Activated CD4-positive, alpha-beta memory T cell treated with anti-CD3 and anti-CD28 coated beads, Interleukin-2, amount 10 ng/mL, durations not matched to agents 7 days and 5 days (primary cell): ENCODE measurements around the gene USF2. TPM values are rescaled to one million over a fixed set of nuclear protein-coding genes. Genes with fewer than 3 reads are reported as not detected.

Source experiments
- CTCF ChIA-PET: fragments of 350-600 bp; sonication (Branson Sonifier 250); formaldehyde crosslinking; loops from one replicate; lab custom pipeline; 2021; ENCODE audit warnings: antibody characterized with exemption, inconsistent platforms; lab: Charles Lee
- POLR2A ChIA-PET: fragments of 350-600 bp; sonication (Branson Sonifier 250); formaldehyde crosslinking; loops from one replicate; lab custom pipeline; 2021; ENCODE audit warnings: antibody characterized with exemption; lab: Charles Lee
- DNase-seq: peaks from one replicate; pipeline ENCODE4 v3.0.0-alpha.2; 2020
- H3K27ac Mint-ChIP-seq: one replicate; pipeline ENCODE4 v1.8.0; 2021; ENCODE audit warnings: mild to moderate bottlenecking, mixed read lengths
- H3K27me3 Mint-ChIP-seq: one replicate; pipeline ENCODE4 v1.8.0; 2021; ENCODE audit warnings: mixed read lengths
- H3K36me3 Mint-ChIP-seq: one replicate; pipeline ENCODE4 v1.8.0; 2021; ENCODE audit warnings: low read depth, mixed read lengths
- H3K4me1 Mint-ChIP-seq: one replicate; pipeline ENCODE4 v1.8.0; 2021; ENCODE audit warnings: mixed read lengths
- H3K4me3 Mint-ChIP-seq: one replicate; pipeline ENCODE4 v1.8.0; 2021; ENCODE audit warnings: mild to moderate bottlenecking, mixed read lengths
- H3K9me3 Mint-ChIP-seq: one replicate; pipeline ENCODE4 v1.8.0; 2021; ENCODE audit warnings: mixed read lengths
- total RNA-seq, 2 experiments: library from RNA; stranded (reverse); gene quantifications; one replicate each; pipeline ENCODE4 v1.2.3, GENCODE V29; 2021

USF2 gene
- total RNA-seq, 2 experiments from 2014 or later, result 164 to 172 TPM

DNA sequence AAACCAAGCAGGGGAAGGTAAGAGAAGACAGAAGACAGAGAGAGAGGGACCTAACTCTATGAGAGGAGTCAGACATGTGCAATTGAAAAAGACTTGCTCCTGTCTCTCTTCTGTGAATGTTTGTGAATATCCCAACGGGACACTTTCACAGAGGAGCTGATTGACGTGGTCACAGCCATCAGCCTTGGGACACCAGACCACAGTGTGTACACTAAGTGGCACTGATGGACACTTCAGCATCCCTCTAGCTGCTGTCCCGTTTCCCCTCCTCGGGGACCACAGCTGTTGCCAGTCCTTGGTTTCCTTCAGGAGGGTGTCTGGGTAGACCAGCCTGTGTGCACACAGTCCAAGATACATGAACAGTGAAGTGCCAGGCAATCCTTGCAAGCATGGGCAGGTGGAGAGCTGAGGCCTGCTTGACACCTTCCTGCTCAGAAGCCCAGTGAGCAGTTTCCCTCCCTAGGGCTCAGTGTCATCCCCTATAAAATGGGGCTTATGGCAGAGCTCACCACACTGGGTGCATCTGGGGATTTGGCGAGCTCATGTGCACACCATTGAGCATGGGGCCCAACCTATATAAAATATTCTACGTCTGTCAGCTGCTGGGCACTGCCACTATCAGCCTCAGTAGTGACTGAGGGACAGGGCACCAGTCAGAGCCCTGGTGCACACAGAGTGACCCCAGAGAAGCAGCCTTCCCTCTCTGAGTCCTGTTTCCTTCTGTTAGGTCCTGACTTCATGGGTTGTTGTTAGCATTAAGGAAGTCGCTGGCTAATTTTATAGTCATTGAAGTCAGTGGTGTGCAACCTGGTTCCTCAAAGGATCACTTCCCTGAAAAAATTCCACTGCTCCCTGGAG is 4.3 kb upstream of the USF2 start:
- peaks cover 17% of the 10 kb centered on the region for H3K4me1 Mint-ChIP-seq
- H3K27me3 Mint-ChIP-seq, result no peaks in the 10 kb centered on the region
- POLR2A ChIA-PET, result interaction anchor here (1.2 to 5.0 kb wide), 6 partner anchors 13 to 123 kb away, joined by 3 to 28 read pairs (median 4); partner anchors contain the start of gene FXYD5
- peaks cover 17% of the 10 kb centered on the region for H3K36me3 Mint-ChIP-seq
- DNase-seq, result no peak
- peak overlapping the region; percentile 69 for H3K27ac Mint-ChIP-seq
- no peaks in the 10 kb centered on the region for H3K9me3 Mint-ChIP-seq
- CTCF ChIA-PET, result interaction anchor here (1.3 to 1.4 kb wide), 2 partner anchors 63 to 122 kb away, joined by 3 to 6 read pairs; partner anchors contain the start of gene FXYD7
- H3K4me3 Mint-ChIP-seq, result no peak overlapping the region

DNA sequence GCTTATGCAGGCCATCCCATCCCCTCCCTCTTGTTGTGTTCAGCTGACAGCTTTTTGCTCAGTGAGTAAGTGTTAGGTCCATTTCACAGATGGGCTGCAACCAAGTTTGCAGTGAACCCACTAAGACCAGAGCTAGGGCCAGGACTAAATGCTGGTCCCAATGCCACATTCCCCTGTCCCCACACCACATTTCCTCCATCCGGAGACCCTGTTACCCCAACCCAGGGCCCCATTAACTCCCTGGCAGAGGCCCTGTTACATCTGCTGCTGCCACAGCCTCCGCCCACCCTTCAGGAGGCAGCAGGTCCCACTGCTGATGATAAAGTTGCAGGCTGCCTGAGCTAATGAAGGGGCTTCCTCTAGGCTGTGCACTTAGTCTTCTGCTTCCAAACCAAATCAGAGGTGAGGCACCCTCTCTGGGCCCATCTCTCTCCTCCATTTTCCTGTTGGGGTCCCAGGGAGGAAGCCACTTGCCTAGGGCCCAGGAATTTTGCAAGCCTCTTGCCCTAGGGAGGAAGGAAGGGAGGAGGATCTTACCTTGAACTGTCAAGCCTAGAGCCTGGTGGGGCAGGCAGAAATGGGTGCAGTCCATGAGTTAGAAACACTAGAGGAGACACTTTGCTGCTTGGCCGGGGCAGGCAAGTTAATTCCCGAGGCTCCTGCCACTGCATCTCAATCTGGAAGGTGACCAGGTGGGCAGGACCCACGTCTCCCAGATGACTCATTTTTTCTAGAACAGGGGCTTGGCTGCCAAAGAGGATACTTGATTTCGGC is 3.4 kb upstream of the USF2 start:
- DNase-seq, result no peak
- peak overlapping the region; percentile 63 for H3K27ac Mint-ChIP-seq
- peak overlapping the region; percentile 91 for H3K4me3 Mint-ChIP-seq
- H3K4me1 Mint-ChIP-seq, result peaks cover 22% of the 10 kb centered on the region
- no peaks in the 10 kb centered on the region for H3K27me3 Mint-ChIP-seq
- ChIA-PET CTCF (interaction anchor here (1.1 to 1.3 kb wide), 2 partner anchors 30 to 123 kb away, joined by 4 to 6 read pairs; partner anchors contain the start of gene FXYD7), POLR2A (interaction anchor here (1.2 to 5.0 kb wide), 7 partner anchors 14 to 219 kb away, joined by 3 to 28 read pairs (median 4); partner anchors contain the start of gene FXYD5)
- peaks cover 21% of the 10 kb centered on the region for H3K36me3 Mint-ChIP-seq
- H3K9me3 Mint-ChIP-seq, result no peaks in the 10 kb centered on the region

DNA sequence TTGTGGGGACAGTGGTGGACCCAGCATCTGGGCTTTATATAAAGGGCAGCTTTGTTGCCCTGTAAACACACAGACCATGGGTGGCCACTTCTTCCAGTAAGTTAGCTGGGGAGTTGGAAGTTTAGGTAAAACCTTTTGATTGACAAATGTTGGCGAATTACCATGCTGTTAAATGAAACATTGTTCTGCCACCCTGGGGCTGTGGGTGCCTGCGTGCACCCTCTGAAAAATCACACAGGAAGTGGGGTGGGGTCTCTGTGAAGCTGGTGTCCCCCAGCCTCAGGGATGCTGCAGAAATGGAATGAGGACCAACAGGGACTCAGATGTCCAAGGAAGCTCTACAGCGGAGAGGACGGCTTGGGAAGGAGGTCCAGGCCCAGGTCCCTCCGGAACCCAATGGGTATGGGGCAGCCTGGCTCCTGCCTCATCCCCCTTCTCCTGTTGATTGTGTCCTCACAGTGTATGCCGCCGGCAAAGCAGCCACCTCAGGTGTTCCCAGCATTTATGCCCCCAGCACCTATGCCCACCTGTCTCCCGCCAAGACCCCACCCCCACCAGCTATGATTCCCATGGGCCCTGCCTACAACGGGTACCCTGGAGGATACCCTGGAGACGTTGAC is 2.8 kb upstream of the USF2 start:
- peak overlapping the region; percentile 71 for H3K27ac Mint-ChIP-seq
- no peak for DNase-seq
- no peaks in the 10 kb centered on the region for H3K9me3 Mint-ChIP-seq
- H3K36me3 Mint-ChIP-seq, result peaks cover 28% of the 10 kb centered on the region
- H3K27me3 Mint-ChIP-seq, result no peaks in the 10 kb centered on the region
- peak overlapping the region; percentile 91 for H3K4me3 Mint-ChIP-seq
- ChIA-PET CTCF (interaction anchor here (1.1 to 1.3 kb wide), 2 partner anchors 30 to 123 kb away, joined by 4 to 6 read pairs; partner anchors contain the start of gene FXYD7), POLR2A (interaction anchor here (1.2 to 5.0 kb wide), 3 partner anchors 59 to 220 kb away, joined by 3 to 28 read pairs (median 12); partner anchors contain the start of gene FXYD5)
- peaks cover 27% of the 10 kb centered on the region for H3K4me1 Mint-ChIP-seq

DNA sequence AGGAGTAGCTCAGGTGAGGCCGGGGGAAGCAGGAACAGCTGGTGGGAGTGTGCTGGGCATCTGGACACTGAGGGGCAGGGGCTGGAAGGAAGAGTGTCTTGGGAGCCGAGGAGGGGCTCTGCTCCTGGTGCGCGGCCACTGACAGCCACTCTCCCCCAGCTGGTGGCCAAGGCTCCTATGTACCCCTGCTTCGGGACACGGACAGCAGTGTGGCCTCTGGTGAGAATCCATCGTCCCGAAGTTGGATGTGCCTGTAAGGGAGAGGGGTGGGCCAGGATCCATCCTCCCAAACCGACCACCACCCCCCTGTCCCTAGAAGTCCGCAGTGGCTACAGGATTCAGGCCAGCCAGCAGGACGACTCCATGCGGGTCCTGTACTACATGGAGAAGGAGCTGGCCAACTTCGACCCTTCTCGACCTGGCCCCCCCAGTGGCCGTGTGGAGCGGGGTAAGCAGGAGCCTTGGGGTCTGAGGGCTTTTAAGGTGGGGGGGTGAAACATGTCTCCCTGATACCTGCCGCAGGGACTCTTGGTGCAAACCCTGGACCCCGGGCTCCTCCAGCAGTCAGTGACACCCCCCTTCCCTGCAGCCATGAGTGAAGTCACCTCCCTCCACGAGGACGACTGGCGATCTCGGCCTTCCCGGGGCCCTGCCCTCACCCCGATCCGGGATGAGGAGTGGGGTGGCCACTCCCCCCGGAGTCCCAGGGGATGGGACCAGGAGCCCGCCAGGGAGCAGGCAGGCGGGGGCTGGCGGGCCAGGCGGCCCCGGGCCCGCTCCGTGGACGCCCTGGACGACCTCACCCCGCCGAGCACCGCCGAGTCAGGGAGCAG is 2.0 kb upstream of the USF2 start:
- H3K27ac Mint-ChIP-seq, result peak overlapping the region; percentile 88
- peaks cover 35% of the 10 kb centered on the region for H3K36me3 Mint-ChIP-seq
- peaks cover 29% of the 10 kb centered on the region for H3K4me1 Mint-ChIP-seq
- ChIA-PET CTCF (interaction anchor here (1.1 kb wide), 1 partner anchor 31 kb away, joined by 4 read pairs; no protein-coding TSS in a partner anchor), POLR2A (interaction anchor here (0.8 to 5.0 kb wide), 4 partner anchors 55 to 221 kb away, joined by 3 to 28 read pairs (median 8); partner anchors contain the start of gene FXYD5)
- no peaks in the 10 kb centered on the region for H3K9me3 Mint-ChIP-seq
- DNase-seq, result no peak
- peak overlapping the region; percentile 91 for H3K4me3 Mint-ChIP-seq
- H3K27me3 Mint-ChIP-seq, result no peaks in the 10 kb centered on the region

DNA sequence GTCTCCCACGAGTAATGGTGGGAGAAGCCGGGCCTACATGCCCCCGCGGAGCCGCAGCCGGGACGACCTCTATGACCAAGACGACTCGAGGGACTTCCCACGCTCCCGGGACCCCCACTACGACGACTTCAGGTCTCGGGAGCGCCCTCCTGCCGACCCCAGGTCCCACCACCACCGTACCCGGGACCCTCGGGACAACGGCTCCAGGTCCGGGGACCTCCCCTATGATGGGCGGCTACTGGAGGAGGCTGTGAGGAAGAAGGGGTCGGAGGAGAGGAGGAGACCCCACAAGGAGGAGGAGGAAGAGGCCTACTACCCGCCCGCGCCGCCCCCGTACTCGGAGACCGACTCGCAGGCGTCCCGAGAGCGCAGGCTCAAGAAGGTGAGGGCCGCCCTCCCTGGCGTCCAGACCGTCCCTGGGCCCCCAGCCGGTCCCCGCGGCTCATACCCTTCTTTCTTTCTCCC is 1.4 kb upstream of the USF2 start:
- CTCF ChIA-PET, result interaction anchor here (1.0 to 1.4 kb wide), 2 partner anchors 113 to 126 kb away, joined by 3 to 10 read pairs; partner anchors contain the start of gene FXYD7
- POLR2A ChIA-PET, result interaction anchor here (0.6 to 5.0 kb wide), 10 partner anchors 10 to 131 kb away, joined by 3 to 28 read pairs (median 4); partner anchors contain the start of genes FXYD5 and FXYD7
- H3K4me3 Mint-ChIP-seq, result peak overlapping the region; percentile 91
- peak overlapping the region; percentile 88 for H3K27ac Mint-ChIP-seq
- H3K4me1 Mint-ChIP-seq, result peaks cover 31% of the 10 kb centered on the region
- H3K9me3 Mint-ChIP-seq, result no peaks in the 10 kb centered on the region
- no peaks in the 10 kb centered on the region for H3K27me3 Mint-ChIP-seq
- peak; percentile 46 for DNase-seq
- peaks cover 42% of the 10 kb centered on the region for H3K36me3 Mint-ChIP-seq

- no peaks in the 10 kb centered on the region for H3K9me3 Mint-ChIP-seq
- H3K27me3 Mint-ChIP-seq, result no peaks in the 10 kb centered on the region
- ChIA-PET CTCF (interaction anchor here (1.0 to 1.4 kb wide), 2 partner anchors 114 to 126 kb away, joined by 3 to 10 read pairs; partner anchors contain the start of gene FXYD7), POLR2A (interaction anchor here (0.6 to 5.0 kb wide), 11 partner anchors 11 to 132 kb away, joined by 3 to 28 read pairs (median 4); partner anchors contain the start of genes FXYD5 and FXYD7)
- H3K36me3 Mint-ChIP-seq, result peaks cover 45% of the 10 kb centered on the region
- peak; percentile 79 for DNase-seq
- peak overlapping the region; percentile 88 for H3K27ac Mint-ChIP-seq
- H3K4me3 Mint-ChIP-seq, result peak overlapping the region; percentile 91
- H3K4me1 Mint-ChIP-seq, result peaks cover 31% of the 10 kb centered on the region
Observed at GRCh38 chr19:35267818-35268535, 785 bp upstream of the USF2 start.

- peak overlapping the region; percentile 64 for H3K27ac Mint-ChIP-seq
- H3K9me3 Mint-ChIP-seq, result no peaks in the 10 kb centered on the region
- peaks cover 32% of the 10 kb centered on the region for H3K4me1 Mint-ChIP-seq
- POLR2A ChIA-PET, result interaction anchor here (0.5 to 3.9 kb wide), 9 partner anchors 9 to 148 kb away, joined by 3 to 16 read pairs (median 4); partner anchors contain the start of genes FXYD5 and FXYD7
- CTCF ChIA-PET, result interaction anchor here (0.6 to 2.2 kb wide), 5 partner anchors 116 to 279 kb away, joined by 3 to 6 read pairs (median 3); no protein-coding TSS in a partner anchor
- H3K27me3 Mint-ChIP-seq, result no peaks in the 10 kb centered on the region
- DNase-seq, result peak; percentile 78
- peaks cover 61% of the 10 kb centered on the region for H3K36me3 Mint-ChIP-seq
- peak overlapping the region; percentile 66 for H3K4me3 Mint-ChIP-seq
Observed at GRCh38 chr19:35269438-35270117, 816 bp downstream of the USF2 start.

DNA sequence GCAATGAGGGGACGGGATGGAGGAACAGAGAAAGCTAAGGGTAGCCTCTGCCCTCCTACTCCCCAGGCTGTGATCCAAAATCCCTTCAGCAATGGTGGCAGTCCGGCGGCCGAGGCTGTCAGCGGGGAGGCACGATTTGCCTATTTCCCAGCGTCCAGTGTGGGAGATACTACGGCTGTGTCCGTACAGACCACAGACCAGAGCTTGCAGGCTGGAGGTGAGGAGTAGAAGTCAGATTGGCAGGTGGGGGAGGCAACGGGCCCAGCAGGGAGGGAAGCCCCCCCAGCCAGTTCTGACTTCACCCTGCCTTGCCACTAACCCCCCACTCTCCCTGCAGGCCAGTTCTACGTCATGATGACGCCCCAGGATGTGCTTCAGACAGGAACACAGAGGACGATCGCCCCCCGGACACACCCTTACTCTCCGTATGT is 1.6 kb downstream of the USF2 start:
- Mint-ChIP-seq H3K9me3 (no peaks in the 10 kb centered on the region), H3K27me3 (no peaks in the 10 kb centered on the region)
- POLR2A ChIA-PET, result interaction anchor here (0.8 to 1.4 kb wide), 2 partner anchors 8 to 127 kb away, joined by 4 to 6 read pairs; partner anchors contain the start of gene FXYD7

GRCh38 chr19:35271546-35271945 is 2.8 kb downstream of the USF2 start:
- no peak overlapping the region for H3K27ac Mint-ChIP-seq
- no peak for DNase-seq
- no peak overlapping the region for H3K4me3 Mint-ChIP-seq
- peaks cover 18% of the 10 kb centered on the region for H3K4me1 Mint-ChIP-seq
- H3K36me3 Mint-ChIP-seq, result peaks cover 64% of the 10 kb centered on the region
- POLR2A ChIA-PET, result no interaction called here
- H3K27me3 Mint-ChIP-seq, result no peaks in the 10 kb centered on the region
- H3K9me3 Mint-ChIP-seq, result no peaks in the 10 kb centered on the region
- CTCF ChIA-PET, result interaction anchor here (1.2 kb wide), 1 partner anchor 130 kb away, joined by 4 read pairs; no protein-coding TSS in a partner anchor

More for the DNA sequence above, 1.6 kb downstream of the USF2 start:
- Mint-ChIP-seq H3K27ac (peak overlapping the region; percentile 40), H3K4me1 (peaks cover 29% of the 10 kb centered on the region), H3K4me3 (peak overlapping the region; percentile 51), H3K36me3 (peaks cover 67% of the 10 kb centered on the region)
- no peak for DNase-seq
- CTCF ChIA-PET, result interaction anchor here (0.8 to 2.2 kb wide), 4 partner anchors 76 to 199 kb away, joined by 3 to 6 read pairs (median 4); no protein-coding TSS in a partner anchor
